HG02981 (cell line): Measurements from ENCODE around the gene FGD5.

ENCODE experiments used
- ATAC-seq: cut with Tn5 transposase; IDR thresholded peaks from one replicate; pipeline ENCODE4 v1.9.1; 2021; ENCODE audit warnings: mild to moderate bottlenecking, moderate library complexity; ENCODE audit not compliant: unreplicated experiment

The FGD5 gene

DNA sequence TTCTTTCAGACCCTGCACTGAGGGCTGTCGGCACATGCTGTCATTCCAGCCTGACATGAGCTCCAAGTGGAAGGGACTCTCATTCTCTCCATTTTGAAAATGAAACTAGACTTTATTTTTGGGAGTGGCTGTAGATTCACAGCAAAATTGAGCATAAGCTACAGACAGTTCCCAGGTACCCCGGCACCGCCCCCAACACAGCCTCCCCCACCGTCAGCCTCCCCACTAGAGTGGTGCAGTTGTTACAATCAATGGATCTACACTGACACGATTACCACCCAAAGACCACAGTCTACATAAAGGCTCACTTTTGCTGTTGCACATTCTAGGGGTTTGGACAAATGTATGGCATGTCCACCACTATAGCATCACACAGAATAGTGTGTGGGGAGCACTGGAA lies 29.5 kb upstream of the FGD5 start:
- no peak for ATAC-seq

DNA sequence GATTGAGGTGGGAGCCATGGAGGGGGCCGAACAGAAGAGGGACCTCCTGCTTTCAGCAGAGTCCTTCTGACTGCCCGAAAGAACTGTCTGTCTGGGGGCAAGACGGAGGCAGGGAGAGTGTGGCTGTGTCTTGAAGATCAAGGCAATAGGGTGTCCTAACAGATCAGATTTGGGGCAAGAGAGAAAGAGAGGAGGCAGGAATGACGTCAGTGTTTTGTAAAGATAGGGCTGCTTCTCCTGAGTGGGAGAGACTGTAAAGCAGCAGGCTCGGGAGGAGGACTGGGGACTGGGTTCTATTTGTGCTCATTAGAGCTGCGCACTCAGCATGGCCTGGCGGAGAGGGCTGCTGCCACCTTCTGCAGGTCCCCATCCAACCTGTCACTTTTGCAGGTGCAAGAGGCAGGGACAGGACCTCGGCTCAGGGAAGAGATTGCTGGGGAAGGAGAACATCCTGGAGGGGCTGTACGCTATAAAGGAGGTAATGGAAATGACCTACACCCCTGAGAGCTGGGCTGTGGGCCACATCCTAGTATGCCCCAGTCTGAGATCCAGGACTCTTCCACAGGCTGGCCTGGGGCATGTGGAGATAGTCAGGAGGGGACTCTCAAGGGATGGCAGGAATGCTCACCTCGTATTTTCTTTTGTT lies 29.0 kb upstream of the FGD5 start:
- ATAC-seq = no peak

DNA sequence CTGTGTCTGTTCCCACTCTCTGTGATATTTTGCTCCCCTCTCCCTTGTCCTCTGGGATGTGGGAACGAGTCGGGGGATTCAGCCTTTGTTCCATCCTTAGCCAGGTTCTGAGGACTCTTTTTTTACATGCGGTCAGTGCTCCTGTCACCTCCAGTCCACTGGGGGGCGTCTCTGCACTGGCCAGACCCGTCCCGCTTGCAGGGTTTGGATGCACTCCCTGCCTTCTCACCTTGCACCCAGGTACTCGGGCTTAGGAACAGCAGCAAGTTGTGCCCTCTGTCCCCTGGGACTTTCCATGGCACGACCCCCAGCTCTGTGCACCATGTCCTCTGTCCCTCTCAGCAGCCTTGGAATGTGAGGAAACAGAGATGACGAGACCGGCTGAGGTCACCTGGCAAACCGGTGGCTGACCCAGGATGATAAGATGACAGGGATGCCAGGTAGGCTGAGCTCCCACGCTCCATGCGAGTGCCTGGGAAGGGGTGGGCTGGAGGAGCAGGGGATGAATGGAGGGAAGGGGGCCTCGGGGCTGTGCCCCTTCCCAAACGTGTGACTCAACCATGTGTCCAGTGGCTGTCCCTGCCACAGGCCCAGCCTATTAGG lies 27.3 kb upstream of the FGD5 start:
- no peak for ATAC-seq

DNA sequence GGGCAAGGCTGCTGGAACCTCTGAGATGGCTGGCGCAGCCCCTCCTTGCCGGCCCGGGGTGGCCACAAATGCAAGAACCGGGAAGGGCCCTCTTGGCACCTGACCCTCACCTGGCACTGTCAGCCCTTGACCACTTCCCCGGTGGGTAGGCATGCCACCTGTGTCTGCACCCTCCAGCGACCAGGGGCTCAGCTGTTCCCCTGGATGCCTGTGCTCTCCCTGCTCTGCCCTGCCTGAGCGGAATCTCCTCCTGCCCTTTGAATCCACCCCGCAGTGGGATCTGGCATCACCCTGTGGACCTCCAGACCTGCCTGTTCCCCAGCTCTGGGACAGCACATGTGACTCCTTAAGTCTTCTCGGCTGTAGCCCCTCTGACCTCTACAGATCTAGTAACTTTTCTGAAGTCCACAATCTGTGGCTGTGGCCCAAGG lies 26.1 kb upstream of the FGD5 start:
- no peak for ATAC-seq

DNA sequence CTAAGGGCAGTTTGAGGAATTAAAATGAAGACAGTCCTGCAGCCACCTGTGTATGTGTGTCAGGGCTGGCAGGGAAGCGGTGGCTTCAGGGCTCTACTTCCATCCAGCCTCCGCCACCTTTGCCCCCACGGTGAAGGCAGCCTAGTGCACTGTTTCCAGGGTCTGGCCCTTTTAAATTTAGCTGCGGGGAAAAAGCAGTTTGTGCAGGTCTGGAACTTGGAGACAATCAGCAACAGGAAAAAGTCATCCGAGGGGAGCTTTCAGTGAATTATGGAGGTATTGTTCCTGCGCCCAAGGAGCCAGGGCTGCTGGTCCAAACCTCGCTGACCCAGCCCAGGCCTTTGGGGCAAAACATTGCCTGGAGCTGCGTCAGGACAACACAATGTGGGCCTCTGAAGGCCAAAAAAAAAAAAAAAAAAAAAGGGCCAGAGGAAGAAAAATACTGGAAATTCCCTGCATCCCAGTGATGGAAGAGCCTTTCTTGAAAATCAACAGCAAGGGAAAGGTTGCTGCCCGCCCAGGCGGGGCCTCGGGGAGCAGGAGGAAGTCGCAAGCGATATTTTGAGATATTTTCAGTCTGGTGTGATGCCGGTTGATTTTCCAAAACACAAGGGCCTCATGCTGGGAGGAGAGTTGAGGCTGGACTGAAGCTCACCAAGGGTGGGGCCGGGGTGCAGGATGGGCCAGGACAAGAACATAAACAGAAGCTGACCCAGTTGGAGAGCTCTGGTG lies 25.5 kb upstream of the FGD5 start:
- no peak for ATAC-seq

DNA sequence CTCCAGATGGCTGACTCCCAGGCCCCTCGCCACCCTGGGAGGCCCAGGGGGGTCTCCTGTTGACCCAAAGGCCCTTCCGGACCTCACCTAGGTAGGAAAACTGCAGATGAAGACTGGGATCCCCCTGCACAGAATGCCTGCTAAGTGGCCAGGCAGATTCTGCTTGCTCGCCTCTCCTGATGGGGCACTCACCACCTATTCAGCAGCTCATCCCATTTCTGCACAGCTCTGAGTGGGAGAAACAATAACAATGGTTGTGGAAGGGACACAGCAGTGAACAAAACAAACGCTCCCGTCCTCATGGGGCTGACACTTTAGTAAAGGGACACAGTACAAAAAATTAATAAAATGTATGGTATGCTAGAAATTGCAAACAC lies 24.9 kb upstream of the FGD5 start:
- no peak for ATAC-seq

DNA sequence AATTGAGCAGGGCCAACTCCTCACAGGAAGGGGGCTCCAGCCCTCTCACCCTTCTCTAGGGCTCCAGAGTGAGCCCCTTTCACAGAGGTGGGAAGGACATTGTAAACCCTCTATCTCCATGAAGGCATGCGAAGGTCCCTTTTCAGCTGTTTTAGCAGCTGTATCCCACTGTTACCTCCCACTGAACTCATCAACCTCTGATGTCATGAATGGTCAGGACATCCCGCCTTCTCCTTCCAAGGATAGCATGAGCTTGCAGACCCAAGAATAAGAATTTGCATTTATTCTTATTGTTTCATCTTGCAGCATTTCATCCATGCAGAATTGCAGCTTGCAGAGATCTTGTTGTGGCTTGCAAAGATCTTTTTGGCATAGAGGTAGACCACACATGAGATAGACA lies 24.3 kb upstream of the FGD5 start:
- no peak for ATAC-seq

DNA sequence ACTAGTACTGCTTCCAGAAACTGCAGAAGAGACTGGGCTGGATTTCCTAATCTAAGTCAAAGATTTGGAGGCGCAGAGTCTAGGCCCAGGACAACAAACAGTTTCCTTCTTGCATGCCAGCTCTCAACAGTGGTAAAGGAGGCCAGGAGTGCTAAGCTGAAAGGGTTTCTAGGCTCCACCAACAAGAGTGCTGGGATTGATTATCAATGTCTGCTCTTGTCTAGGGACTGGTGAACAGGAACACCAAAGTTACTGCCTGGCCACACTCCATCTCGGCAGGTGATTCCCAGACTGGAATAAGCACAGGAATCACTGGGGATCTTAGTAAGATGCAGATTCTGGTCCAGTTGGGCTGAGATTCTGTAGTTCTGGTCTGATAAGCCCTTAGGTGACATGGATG lies 22.8 kb upstream of the FGD5 start:
- no peak for ATAC-seq

- no peak for ATAC-seq
Measured at GRCh38 chr3:14796403-14797077, 22.2 kb upstream of the FGD5 start.

DNA sequence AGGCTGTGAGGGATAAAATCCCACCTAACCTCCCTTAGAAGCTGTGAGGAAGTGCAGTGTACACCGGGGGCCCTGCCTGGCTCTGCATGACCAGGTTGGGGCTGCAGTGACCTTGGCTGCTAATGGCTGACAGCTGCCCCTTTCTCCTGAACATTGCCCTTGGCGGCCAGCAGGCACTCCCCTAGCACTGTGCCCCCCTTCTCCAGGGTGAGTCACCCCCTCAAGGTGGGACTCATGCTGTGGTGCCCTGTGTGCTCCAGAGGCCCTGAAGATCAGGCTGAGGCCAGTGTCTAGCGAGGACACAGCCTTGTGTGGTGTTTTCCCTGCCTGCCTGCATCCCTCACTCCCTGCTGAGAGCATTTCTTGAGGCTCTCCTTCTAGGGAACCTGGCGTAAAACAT lies 21.0 kb upstream of the FGD5 start:
- no peak for ATAC-seq

GRCh38 chr3:14798231-14798630 lies 20.5 kb upstream of the FGD5 start:
- ATAC-seq = no peak

DNA sequence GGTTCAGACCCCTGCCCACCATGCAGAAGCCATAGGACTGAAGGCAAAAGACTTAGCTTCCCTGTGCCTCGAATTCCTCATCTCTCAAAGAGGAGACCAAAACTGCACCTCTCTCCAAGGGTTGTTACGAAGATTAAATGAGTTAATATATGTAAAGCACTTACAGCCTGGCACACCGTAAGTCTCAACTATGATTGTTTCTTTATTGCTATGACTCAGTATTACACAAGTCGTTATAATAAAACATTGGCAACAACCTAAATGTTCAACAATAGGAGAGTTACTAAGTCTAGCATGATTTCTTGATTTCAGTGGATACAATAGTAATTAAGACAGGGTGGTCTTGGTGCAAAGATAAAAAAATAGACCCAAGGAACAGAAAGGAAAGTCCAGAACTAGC lies 19.6 kb upstream of the FGD5 start:
- no peak for ATAC-seq

DNA sequence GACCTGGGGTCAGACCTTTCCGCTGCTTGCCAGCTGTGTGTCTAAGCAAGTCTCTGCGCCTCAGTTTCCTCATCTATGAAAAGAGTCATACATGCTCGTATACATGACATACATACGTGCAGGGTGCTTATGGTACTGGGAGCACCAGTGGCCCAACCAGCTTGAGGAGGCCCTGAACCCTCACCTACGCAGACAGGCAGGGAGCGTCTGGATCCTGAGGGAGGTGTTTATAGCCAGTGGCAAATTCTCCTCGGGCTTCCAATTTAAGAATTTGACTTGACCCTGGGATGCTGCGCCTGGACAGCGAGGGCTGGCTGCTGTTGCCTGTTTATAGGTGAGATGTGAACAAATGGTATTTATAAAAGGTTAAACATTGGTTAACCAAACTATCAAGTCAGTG lies 17.7 kb upstream of the FGD5 start:
- ATAC-seq = no peak

DNA sequence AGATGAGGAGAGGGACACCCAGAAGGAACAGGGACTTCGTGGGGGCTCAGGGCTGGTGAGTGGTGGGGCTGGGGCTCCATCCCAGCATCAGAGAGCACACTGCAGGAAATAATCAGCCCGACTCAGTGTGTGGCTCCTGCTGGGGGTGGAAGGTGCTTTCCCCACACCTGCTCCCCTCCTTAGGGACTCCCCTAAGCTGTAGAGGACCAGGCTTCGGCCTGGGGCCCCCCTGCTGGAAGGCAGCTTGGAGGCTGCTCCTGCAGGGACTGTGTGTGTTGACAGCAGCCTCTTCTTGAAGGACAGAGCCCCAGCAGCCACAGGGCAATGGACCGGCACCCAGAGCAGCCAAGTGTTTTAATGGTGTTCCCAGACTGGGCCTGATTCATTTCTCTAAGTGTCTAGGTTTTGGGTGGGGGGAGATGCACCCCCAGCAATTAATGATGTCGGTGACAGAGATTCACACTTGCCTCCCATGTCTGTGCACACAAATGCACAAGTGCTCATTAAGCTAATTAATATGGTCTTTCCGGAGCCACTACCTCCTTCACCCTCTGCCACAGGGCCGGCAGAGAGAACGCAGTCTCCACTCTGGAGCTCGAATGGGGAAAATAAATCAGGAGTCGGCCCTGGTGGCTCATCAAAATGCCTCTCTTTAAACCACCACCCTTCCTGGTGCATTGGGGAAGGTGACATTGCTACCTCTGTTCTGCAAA lies 16.9 kb upstream of the FGD5 start:
- no peak for ATAC-seq

DNA sequence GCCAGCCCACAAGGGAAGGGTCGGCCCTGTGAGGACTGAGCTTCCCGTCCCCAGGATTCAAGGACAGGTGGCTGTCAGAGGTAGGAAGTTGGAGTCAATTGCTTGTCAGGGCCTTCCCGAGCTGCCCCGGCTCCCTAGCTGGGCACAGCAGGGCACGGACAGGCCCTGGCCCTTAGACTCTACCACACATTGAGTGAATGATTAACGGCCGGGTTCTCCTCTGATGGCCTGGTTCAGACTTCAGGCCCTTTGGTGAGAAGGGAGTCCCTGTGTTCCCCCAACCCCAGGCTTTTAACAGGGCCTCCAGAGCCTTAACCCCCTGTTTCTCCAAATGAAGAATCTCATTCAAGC lies 16.4 kb upstream of the FGD5 start:
- ATAC-seq = no peak

DNA sequence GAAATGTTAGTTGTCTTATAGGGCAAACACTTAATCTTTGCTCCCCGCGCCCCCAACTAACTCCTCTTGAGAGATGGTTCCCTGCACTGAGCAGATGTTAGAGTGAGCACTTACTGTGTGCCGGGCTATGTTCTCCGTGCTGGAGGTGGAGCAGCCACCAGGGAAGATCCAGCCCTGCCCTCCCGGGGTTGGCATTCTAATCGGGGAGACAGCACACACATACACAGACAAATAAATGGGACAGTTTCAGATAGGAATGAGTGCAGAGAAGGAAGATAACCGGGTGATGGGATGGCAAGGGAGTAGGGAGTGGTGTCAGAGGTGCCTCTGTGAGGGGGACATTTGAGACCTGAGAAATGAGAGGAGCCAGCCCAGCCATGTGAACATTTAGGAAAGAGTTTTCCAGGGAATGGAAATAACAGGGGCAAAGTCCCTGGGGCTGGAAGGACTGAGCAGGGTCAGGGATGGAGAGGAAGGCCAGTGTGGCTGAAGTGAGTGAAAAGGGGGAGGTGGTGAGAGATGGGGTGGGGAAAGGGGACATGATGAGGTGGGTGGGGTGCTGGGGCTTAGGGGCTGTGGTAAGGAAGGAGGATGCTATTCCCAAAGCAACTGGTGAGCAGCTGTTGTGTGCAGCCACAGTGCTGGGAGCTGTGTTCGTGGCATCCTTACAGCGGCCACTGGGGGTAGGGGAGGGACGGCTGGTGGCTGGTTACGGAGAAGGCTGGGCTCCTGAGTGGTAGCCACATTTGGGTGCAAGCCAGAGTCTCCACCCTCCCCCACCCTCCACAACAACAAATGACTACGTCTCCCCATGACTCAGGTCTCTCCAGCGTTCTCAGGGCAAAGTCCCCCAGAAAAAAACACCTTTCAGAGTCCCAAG lies 15.4 kb upstream of the FGD5 start:
- no peak for ATAC-seq

- no peak for ATAC-seq
Measured at GRCh38 chr3:14803981-14804834, 14.6 kb upstream of the FGD5 start.

- ATAC-seq = no peak
Measured at GRCh38 chr3:14804835-14805780, 13.7 kb upstream of the FGD5 start.
